Measurements from ENCODE around the gene STK38.

GRCh38 chr6:36514554-36515456, 32.5 kb downstream of the STK38 start:
- no peak for TF ChIP-seq CEBPB (IDR thresholded peaks at IDR 0.05; ENCODE audit: low read depth, low read length)
- no peak for TF ChIP-seq CTCF (conservative IDR thresholded peaks at IDR 0.05; ENCODE audit: low read depth, low read length)
- no peak for TF ChIP-seq USF2 (IDR thresholded peaks at IDR 0.05; ENCODE audit: low read depth, low read length)
- TF ChIP-seq RAD21 (IDR thresholded peaks at IDR 0.05; ENCODE audit: low read length), result no peak
- no peak for TF ChIP-seq NFE2L2 (IDR thresholded peaks at IDR 0.05; ENCODE audit: low read depth, low read length)
- no peak for TF ChIP-seq MXI1 (IDR thresholded peaks at IDR 0.05; ENCODE audit: borderline replicate concordance, low read depth, low read length)
- no peak for TF ChIP-seq POLR2A (IDR thresholded peaks at IDR 0.05; ENCODE audit: low read depth, low read length)
- no peak for TF ChIP-seq SMC3 (IDR thresholded peaks at IDR 0.05; ENCODE audit: low read depth, low read length)
- TF ChIP-seq MAZ (IDR thresholded peaks at IDR 0.05; ENCODE audit: borderline replicate concordance, low read depth, low read length), result no peak
- TF ChIP-seq FOS (IDR thresholded peaks at IDR 0.05; ENCODE audit: low read depth, low read length), result no peak
- TF ChIP-seq RFX5 (IDR thresholded peaks at IDR 0.05; ENCODE audit: low read depth, low read length), result no peak
- no peak for TF ChIP-seq MAFK (IDR thresholded peaks at IDR 0.05; ENCODE audit: low read depth, low read length)
- no peak for TF ChIP-seq RCOR1 (IDR thresholded peaks at IDR 0.05; ENCODE audit: insufficient replicate concordance, low read length)
- TF ChIP-seq BHLHE40 (IDR thresholded peaks at IDR 0.05; ENCODE audit: low read depth, low read length), result no peak
